Keratinocyte (primary cell): ENCODE data around the gene ROBO2.

Experiments used
- EZH2 ChIP-seq: IDR thresholded peaks from one replicate; pipeline ENCODE4 v1.6.1; 2012; ENCODE audit warnings: inconsistent platforms, mild to moderate bottlenecking, low read length, moderate library complexity
- TF ChIP-seq, protein P1 (sequence below), 3 experiments: IDR thresholded peaks in 1 of 3; conservative IDR thresholded peaks in 1 of 3; optimal IDR thresholded peaks in 1 of 3; 2 replicates in 2 of 3; 3 replicates in 1 of 3; pipeline versions ENCODE3 to v1.5.1; 2011; ENCODE audit warnings: low read length in 3 of 3, mild to moderate bottlenecking in 3 of 3, moderate library complexity in 2 of 3, control low read depth in 1 of 3, inconsistent platforms in 1 of 3; ENCODE audit not compliant: insufficient read depth in 2 of 3; ENCODE audit errors: extremely low read depth in 1 of 3

DNA sequence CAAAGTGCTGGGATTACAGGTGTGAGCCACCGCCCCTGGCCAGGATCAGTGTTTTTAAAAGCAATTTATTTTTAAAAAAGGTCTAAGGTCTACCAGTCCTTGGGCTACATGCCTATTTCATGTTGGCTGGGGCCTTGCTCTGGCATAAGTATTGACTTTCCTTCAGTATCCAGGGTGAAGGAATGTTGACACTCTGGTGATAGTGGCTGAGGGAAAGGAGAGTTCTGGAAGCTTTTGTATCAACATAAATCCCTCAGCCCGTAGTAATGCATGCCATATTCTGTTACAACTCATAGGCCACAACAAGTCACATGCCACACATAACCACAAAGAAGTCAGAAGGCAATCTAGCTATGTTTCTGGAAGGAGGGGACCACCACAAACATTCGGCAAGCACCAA is 273.9 kb downstream of the ROBO2 start:
- TF ChIP-seq, protein P1, sequence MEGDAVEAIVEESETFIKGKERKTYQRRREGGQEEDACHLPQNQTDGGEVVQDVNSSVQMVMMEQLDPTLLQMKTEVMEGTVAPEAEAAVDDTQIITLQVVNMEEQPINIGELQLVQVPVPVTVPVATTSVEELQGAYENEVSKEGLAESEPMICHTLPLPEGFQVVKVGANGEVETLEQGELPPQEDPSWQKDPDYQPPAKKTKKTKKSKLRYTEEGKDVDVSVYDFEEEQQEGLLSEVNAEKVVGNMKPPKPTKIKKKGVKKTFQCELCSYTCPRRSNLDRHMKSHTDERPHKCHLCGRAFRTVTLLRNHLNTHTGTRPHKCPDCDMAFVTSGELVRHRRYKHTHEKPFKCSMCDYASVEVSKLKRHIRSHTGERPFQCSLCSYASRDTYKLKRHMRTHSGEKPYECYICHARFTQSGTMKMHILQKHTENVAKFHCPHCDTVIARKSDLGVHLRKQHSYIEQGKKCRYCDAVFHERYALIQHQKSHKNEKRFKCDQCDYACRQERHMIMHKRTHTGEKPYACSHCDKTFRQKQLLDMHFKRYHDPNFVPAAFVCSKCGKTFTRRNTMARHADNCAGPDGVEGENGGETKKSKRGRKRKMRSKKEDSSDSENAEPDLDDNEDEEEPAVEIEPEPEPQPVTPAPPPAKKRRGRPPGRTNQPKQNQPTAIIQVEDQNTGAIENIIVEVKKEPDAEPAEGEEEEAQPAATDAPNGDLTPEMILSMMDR (optimal IDR thresholded peaks at IDR 0.05 in 1 of 3, IDR thresholded peaks at IDR 0.05 in 1 of 3, conservative IDR thresholded peaks at IDR 0.05 in 1 of 3; ENCODE audit: extremely low read depth in 1 of 3, insufficient read depth in 2 of 3, low read length in 3 of 3): no peak
- TF ChIP-seq EZH2: no peak
